DLD1 (cell line): Measurements from ENCODE around the gene CNNM1.

Experiments used
- in situ Hi-C: cut with HindIII; loops from 2 replicates; pipeline ENCODE4 v1.10.0; 2017; ENCODE audit warnings: low sequenced_read_pairs

The CNNM1 gene

GRCh38 chr10:99370993-99371392 is 41.8 kb downstream of the CNNM1 start:
- in situ Hi-C loops, result no loop called here

- in situ Hi-C loops, result no loop called here
Measured at GRCh38 chr10:99372546-99373271, 43.6 kb downstream of the CNNM1 start.

GRCh38 chr10:99374526-99374925 is 45.4 kb downstream of the CNNM1 start:
- in situ Hi-C loops, result no loop called here

- in situ Hi-C loops, result no loop called here
Measured at GRCh38 chr10:99374972-99375371, 45.8 kb downstream of the CNNM1 start.

DNA sequence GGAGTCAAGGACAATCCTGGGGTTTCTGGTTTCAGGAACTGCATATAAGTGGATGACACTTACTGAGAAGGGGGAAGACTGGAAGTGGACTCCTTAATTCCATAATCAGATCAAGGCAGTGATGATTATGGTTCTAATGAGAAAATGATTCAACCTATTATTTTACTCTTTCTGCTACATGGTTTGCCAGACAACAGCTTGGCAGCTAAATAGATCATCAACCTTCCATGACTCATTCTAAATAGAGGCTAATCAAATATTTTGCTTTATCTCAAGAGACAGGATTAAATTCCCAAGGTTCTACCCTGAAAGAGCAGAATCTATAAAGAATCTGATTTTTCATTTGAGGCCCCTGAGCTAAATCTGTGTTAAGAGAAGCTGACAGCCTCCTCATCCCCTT is 46.3 kb downstream of the CNNM1 start:
- in situ Hi-C loops, result no loop called here

DNA sequence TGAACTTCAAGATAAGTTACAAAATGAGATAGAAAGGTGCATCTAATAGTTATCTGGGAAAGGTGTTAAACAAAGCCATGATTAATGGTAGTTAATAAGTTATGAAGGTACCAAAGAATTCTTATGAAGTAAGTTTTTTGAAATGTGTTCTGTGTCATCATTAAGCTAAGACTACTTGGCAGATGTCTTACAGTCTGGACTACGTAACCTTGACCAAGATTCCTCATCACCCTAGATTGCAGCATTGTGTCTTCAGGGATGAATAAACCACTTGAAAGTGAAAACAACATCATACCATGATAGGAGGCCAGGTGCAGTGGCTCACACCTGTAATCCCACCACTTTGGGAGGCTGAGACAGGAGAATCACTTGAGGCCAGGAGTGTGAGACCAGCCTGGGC is 53.0 kb downstream of the CNNM1 start:
- in situ Hi-C loops, result no loop called here

DNA sequence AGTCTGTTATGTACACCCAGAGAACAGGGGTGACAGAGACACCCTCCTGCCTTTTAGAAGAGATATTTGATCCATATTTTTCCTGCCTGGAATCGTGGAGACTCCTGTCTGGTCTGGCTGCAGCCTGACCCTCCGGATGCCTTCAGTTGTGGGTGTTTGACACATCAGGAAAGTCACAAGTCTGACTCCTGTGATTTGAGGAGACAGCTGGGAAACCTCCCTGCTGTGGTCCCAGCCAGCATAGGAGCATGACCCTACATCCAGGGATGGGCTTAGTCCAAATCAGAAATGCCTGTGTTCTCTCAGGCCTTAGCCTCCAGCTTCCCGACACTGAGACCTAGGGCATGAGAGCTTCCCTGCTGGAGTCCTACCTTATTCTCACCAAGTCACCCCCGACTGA is 57.9 kb downstream of the CNNM1 start:
- in situ Hi-C loops, result no loop called here

DNA sequence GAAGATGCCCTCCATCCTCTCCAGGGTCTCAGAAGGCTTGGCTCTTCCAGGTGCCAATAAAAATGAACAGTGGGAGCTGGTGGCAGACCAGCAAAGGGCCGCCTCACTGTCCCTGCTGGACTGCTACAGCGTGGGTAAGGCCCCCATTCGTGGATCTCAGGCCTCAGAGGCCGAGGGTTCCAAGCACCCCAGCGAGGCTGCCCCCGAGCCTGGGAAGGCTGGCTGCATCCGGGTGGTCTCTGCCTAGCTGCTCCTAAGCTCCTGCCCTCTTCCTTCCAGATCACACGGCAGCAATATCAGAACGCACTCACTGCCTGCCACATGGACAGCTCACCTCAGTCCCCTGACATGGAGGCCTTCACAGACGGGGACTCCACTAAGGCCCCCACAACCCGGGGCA is 58.4 kb downstream of the CNNM1 start:
- in situ Hi-C loops, result no loop called here

DNA sequence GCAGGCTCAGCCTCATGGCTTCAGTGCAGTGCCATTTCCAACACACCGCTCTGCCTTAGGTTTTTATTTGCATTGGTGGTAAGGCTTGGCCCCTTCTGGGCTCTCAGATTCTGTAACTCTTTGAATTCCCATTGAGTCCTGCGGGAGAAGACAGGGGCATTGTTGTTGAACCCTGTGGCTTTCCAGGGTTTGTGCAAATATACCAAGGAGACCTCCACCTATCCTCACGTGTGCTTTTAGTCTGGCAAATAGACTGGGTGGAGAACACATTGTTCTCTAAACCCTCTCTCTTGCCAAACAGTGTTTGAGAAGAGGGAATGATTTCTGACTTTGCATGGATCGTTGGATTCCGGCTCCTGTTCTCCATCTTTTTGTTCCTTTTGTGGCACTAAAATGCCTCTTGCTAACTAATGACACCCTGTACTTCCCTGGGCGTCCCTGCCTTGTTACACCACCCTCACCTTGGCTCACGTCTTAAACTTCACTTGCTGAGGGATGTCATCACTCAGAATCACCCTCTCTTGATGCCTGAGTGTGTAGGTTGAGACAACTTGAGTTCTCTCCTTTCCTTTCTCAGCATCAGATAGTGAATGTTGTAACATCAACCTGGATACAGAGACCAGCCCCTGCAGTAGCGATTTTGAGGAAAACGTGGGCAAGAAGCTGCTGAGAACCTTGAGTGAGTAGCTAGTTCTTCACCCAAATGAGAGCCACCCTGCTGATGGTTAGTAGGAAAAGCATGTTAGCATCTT is 60.7 kb downstream of the CNNM1 start:
- in situ Hi-C loops, result no loop called here

GRCh38 chr10:99391346-99391745 is 62.2 kb downstream of the CNNM1 start:
- in situ Hi-C loops, result no loop called here

GRCh38 chr10:99393036-99393435 is 63.9 kb downstream of the CNNM1 start:
- in situ Hi-C loops, result no loop called here

GRCh38 chr10:99393683-99394082 is 64.5 kb downstream of the CNNM1 start:
- in situ Hi-C loops, result no loop called here

- in situ Hi-C loops, result no loop called here
Measured at GRCh38 chr10:99394256-99394655, 65.1 kb downstream of the CNNM1 start.

- in situ Hi-C loops, result no loop called here
Measured at GRCh38 chr10:99394761-99395386, 65.7 kb downstream of the CNNM1 start.

DNA sequence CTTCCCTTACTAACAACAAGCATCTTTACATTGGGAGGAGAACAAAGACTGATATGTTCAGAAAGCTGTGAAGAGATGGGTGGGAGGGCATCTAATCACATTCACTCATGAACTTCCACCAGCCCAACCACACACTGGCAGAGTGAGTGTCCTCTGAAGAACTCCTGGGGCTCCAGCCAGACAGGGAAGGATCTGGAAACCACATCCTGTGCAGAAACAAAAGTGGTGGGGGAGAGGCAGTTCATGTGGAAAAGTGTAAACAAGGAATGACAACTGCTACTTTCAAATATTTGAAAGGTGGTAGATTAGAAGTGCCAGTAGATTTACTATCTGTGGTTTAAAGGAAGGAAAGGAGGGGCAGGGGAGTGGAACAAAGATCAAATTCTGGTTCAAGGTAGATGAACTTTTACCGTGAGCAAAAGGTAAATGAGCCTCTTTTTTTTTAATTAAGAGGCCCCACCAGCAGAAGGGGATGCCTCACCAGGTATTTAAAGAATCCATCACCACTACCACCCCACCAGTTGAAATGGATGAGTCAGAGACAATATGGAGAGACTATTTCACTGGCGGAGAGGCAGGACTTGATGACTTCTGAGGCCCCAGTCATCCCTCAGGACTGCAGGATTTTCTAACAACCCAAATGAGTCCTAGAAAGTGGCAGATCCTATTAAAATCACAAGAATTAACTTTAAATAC is 66.7 kb downstream of the CNNM1 start:
- in situ Hi-C loops, result no loop called here

GRCh38 chr10:99396471-99396870 is 67.3 kb downstream of the CNNM1 start:
- in situ Hi-C loops, result no loop called here

GRCh38 chr10:99399664-99400063 is 70.5 kb downstream of the CNNM1 start:
- in situ Hi-C loops, result no loop called here

- in situ Hi-C loops, result no loop called here
Measured at GRCh38 chr10:99403674-99404073, 74.5 kb downstream of the CNNM1 start.

DNA sequence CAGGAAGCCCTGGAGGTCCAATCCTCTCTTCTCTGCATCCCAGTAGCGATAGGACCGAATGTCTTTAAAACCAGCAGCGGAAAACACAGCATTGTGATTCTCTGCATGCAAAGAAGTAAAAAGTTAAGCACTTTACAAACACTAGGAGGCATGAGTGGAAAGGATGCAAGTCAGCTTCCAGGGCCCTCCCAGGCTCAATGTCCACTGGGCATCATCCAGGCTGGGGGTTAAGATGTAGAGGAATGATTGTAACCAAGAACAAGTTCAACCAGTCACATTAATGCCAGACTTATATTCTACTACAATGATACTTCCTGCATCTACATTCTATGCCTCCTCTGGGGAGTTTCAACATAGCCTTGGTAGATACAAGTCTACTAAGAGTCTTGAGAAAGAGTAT is 77.0 kb downstream of the CNNM1 start:
- in situ Hi-C loops, result no loop called here

DNA sequence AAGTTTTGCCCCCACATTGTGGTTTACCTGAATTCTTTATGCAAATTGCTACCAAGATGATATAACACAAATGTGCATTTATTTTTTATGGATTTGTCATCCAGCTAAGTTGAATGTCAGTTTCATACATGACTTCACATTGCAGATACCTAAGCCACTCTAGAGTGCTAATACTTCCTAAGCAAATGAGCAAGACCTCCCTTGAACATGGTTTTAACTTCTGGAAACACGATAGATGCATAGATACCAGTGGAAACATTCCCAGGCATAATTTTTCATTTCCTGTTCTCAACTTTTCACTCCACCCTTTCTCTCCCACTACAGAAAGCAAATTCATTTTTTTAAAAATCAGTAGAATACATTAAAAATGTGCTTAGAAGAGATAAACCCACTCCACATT is 81.0 kb downstream of the CNNM1 start:
- in situ Hi-C loops, result no loop called here

GRCh38 chr10:99410876-99411275 is 81.7 kb downstream of the CNNM1 start:
- in situ Hi-C loops, result no loop called here
